ENCODE results near the gene CALN1. TPM values are rescaled to one million over a fixed set of nuclear protein-coding genes. Genes with fewer than 3 reads are reported as not detected.

CALN1 gene
- polyA plus RNA-seq, 3 donors = under 0.01 TPM; not detected in 2

DNA sequence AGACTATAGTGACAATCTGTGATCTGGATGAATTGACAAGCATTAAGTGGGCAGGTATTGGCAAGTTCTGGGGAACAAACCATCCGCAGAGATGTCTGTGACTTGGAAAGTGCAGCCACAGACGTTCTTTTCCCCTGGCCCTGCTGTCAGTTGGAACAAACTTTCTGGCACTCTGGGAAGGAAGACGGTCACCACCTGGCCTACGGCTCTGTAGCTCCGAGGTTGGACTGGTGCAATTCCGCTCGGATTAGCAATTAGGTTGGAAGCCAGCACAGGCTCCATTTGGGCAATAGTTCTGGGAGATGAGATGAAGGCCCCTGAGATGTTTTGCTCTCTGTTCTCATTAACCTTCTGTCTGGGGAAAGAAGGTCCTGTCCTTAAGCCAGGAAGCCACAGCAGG lies 437.5 kb downstream of the CALN1 start:
- no peaks in the 10 kb centered on the region for H3K27me3 Mint-ChIP-seq (ENCODE audit: low read depth in 3 of 3)
- Histone ChIP-seq H3K9ac (ENCODE audit: insufficient read depth, low read length, poor library complexity, severe bottlenecking) (no peak overlapping the region), H3K4me2 (replicated peaks; ENCODE audit: extremely low read depth, low read length, poor library complexity, severe bottlenecking) (no peak overlapping the region), H2AFZ (ENCODE audit: insufficient read depth, low read depth, low read length, poor library complexity, severe bottlenecking) (no peak overlapping the region), H3K27me3 (ENCODE audit: control insufficient read depth in 2 of 2, insufficient read depth in 2 of 2, low read length in 2 of 2) (no peaks in the 10 kb centered on the region), H3K4me3 (replicated peaks in 1 of 3; ENCODE audit: low read depth in 2 of 3, low read length in 3 of 3) (no peak overlapping the region), H4K20me1 (ENCODE audit: insufficient read depth, low read length) (no peaks in the 10 kb centered on the region), H3K27ac (ENCODE audit: low read depth in 1 of 2, low read length in 2 of 2) (no peak overlapping the region), H3K79me2 (ENCODE audit: insufficient read depth, low read length) (no peaks in the 10 kb centered on the region), H3K4me1 (ENCODE audit: control insufficient read depth in 1 of 2, insufficient read depth in 2 of 2, low read length in 2 of 2) (no peaks in the 10 kb centered on the region), H3K9me3 (replicated peaks in 1 of 2; ENCODE audit: control insufficient read depth in 1 of 2, insufficient read depth in 1 of 2, low read length in 2 of 2) (no peaks in the 10 kb centered on the region), H3K36me3 (replicated peaks in 1 of 2; ENCODE audit: control insufficient read depth in 1 of 2, insufficient read depth in 2 of 2, low read length in 2 of 2) (no peaks in the 10 kb centered on the region)
- H3K27ac Mint-ChIP-seq = peak overlapping the region in 1 of 7 donors; percentile 35
- H3K36me3 Mint-ChIP-seq = no peaks in the 10 kb centered on the region
- H3K4me1 Mint-ChIP-seq = no peaks in the 10 kb centered on the region
- peaks cover 0 to 3% (median 1%) of the 10 kb centered on the region in 7 donors for H3K9me3 Mint-ChIP-seq
- 87% methylated on average over 7 of the region's 7 CpGs for WGBS (ENCODE audit: insufficient coverage)
- no peak overlapping the region for H3K4me3 Mint-ChIP-seq
- intact Hi-C loops (cut with micrococcal nuclease) = no loop called here
- DNase-seq = no peak
- TF ChIP-seq, protein P1, sequence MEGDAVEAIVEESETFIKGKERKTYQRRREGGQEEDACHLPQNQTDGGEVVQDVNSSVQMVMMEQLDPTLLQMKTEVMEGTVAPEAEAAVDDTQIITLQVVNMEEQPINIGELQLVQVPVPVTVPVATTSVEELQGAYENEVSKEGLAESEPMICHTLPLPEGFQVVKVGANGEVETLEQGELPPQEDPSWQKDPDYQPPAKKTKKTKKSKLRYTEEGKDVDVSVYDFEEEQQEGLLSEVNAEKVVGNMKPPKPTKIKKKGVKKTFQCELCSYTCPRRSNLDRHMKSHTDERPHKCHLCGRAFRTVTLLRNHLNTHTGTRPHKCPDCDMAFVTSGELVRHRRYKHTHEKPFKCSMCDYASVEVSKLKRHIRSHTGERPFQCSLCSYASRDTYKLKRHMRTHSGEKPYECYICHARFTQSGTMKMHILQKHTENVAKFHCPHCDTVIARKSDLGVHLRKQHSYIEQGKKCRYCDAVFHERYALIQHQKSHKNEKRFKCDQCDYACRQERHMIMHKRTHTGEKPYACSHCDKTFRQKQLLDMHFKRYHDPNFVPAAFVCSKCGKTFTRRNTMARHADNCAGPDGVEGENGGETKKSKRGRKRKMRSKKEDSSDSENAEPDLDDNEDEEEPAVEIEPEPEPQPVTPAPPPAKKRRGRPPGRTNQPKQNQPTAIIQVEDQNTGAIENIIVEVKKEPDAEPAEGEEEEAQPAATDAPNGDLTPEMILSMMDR (IDR thresholded peaks at IDR 0.05) = no peak

DNA sequence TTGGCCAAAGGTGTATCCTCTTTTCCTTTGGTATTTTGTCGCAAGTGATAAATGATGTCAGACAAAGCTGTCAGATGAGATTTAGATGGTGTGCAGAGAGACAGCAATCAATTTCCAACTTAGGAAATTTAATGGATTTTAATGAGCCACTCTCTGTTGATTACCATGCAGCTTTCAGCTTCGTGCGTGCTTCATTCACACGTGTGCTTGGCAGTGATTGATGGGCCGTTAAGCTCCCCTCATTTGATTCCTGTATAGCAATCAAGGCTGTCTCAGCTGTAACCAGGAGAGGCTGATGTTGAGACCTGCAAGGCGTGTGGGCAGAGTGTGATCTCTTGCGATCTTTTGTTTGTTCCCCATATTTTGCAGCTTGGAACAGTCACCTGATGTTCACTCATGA lies 439.6 kb downstream of the CALN1 start:
- TF ChIP-seq, protein P1 (IDR thresholded peaks at IDR 0.05) = no peak
- no peaks in the 10 kb centered on the region for H3K79me2 ChIP-seq (ENCODE audit: insufficient read depth, low read length)
- H3K27ac ChIP-seq (ENCODE audit: low read depth in 1 of 2, low read length in 2 of 2) = no peak overlapping the region
- no peaks in the 10 kb centered on the region for H3K9me3 ChIP-seq (replicated peaks in 1 of 2; ENCODE audit: control insufficient read depth in 1 of 2, insufficient read depth in 1 of 2, low read length in 2 of 2)
- no peak overlapping the region for H3K4me3 ChIP-seq (replicated peaks in 1 of 3; ENCODE audit: low read depth in 2 of 3, low read length in 3 of 3)
- H3K4me2 ChIP-seq (replicated peaks; ENCODE audit: extremely low read depth, low read length, poor library complexity, severe bottlenecking) = no peak overlapping the region
- H4K20me1 ChIP-seq (ENCODE audit: insufficient read depth, low read length) = no peaks in the 10 kb centered on the region
- H3K27me3 ChIP-seq (ENCODE audit: control insufficient read depth in 2 of 2, insufficient read depth in 2 of 2, low read length in 2 of 2) = no peaks in the 10 kb centered on the region
- H2AFZ ChIP-seq (ENCODE audit: insufficient read depth, low read depth, low read length, poor library complexity, severe bottlenecking) = no peak overlapping the region
- 89% methylated on average over 6 of the region's 7 CpGs for WGBS (ENCODE audit: insufficient coverage)
- Mint-ChIP-seq H3K9me3 (peaks cover 0 to 3% (median 0%) of the 10 kb centered on the region in 7 donors), H3K4me1 (no peaks in the 10 kb centered on the region), H3K36me3 (no peaks in the 10 kb centered on the region), H3K27ac (no peak overlapping the region), H3K4me3 (no peak overlapping the region), H3K27me3 (ENCODE audit: low read depth in 3 of 3) (no peaks in the 10 kb centered on the region)
- H3K4me1 ChIP-seq (ENCODE audit: control insufficient read depth in 1 of 2, insufficient read depth in 2 of 2, low read length in 2 of 2) = no peaks in the 10 kb centered on the region
- DNase-seq = no peak
- H3K36me3 ChIP-seq (replicated peaks in 1 of 2; ENCODE audit: control insufficient read depth in 1 of 2, insufficient read depth in 2 of 2, low read length in 2 of 2) = no peaks in the 10 kb centered on the region
- no peak overlapping the region for H3K9ac ChIP-seq (ENCODE audit: insufficient read depth, low read length, poor library complexity, severe bottlenecking)
- intact Hi-C loops (cut with micrococcal nuclease) = no loop called here

All from CD14-positive monocyte (primary cell).